A673 (cell line): ENCODE results near the gene PRR22.

ENCODE experiments used
- CTCF ChIP-seq: fragments of 300-800, 200-600 bp; sonication (generic); conservative IDR thresholded peaks from 2 replicates; pipeline ENCODE4 v1.5.1; 2017; ENCODE audit warnings: low read depth, mild to moderate bottlenecking, antibody characterized with exemption, low read length, moderate library complexity, mixed read lengths
- EZH2 ChIP-seq: fragments of 200-600 bp; sonication (generic); IDR thresholded peaks from 2 replicates; pipeline ENCODE4 v1.6.1; 2017; ENCODE audit warnings: borderline replicate concordance, low read depth, mild to moderate bottlenecking, mixed read lengths, antibody characterized with exemption, low read length; ENCODE audit not compliant: poor library complexity, severe bottlenecking

GRCh38 chr19:5823579-5824281 lies 39.2 kb upstream of the PRR22 start:
- TF ChIP-seq CTCF (no peak), EZH2 (no peak)
